PC-3 (cell line): Measurements from ENCODE around the gene VWA7. TPM values are rescaled to one million over a fixed set of nuclear protein-coding genes. Genes with fewer than 3 reads are reported as not detected.

ENCODE experiments used
- ATAC-seq: fragments of 200-7000 bp; cut with Tn5 transposase; 2 replicates; pipeline ENCODE4 v1.9.1; 2020; ENCODE audit warnings: mild to moderate bottlenecking, moderate library complexity
- BruUV-seq: library from RNA; stranded (reverse); fragments of 400-500 nt; replicated peaks from 2 replicates; lab custom pipeline; 2021; lab: Mats Ljungman, UMichigan
- CTCF ChIA-PET: fragments of 300-600 bp; sonication (Branson Sonifier 250); formaldehyde crosslinking; loops from one replicate; lab custom pipeline; 2022; ENCODE audit warnings: antibody characterized with exemption; lab: Charles Lee
- POLR2A ChIA-PET: fragments of 300-600 bp; sonication (Branson Sonifier 250); formaldehyde crosslinking; loops from one replicate; lab custom pipeline; 2022; ENCODE audit warnings: antibody characterized with exemption; ENCODE audit not compliant: unreplicated experiment; lab: Charles Lee
- DNase-seq: peaks from one replicate; pipeline ENCODE4 v3.0.0-alpha.2; 2015
- H2AFZ ChIP-seq: fragments of 300-600 bp; sonication (generic); 2 replicates; pipeline ENCODE4 v1.6.0; 2016; ENCODE audit warnings: antibody characterized with exemption, low read length
- H3F3A ChIP-seq: fragments of 300-600 bp; sonication (generic); one replicate; pipeline ENCODE4 v1.6.0; 2017; ENCODE audit warnings: antibody characterized with exemption, low read length, control low read depth, mild to moderate bottlenecking; ENCODE audit not compliant: unreplicated experiment
- H3K27ac ChIP-seq: fragments of 300-600 bp; sonication (generic); 2 replicates; pipeline ENCODE4 v1.5.1; 2016; ENCODE audit warnings: mild to moderate bottlenecking, low read length
- H3K27me3 ChIP-seq: fragments of 300-600 bp; sonication (generic); 2 replicates; pipeline ENCODE4 v1.6.1; 2016; ENCODE audit warnings: low read length, mixed read lengths
- H3K36me3 ChIP-seq: fragments of 300-600 bp; sonication (generic); 2 replicates; pipeline ENCODE4 v1.6.1; 2016; ENCODE audit warnings: low read depth, mixed run types, low read length, mixed read lengths
- H3K4me1 ChIP-seq: fragments of 300-600 bp; sonication (generic); 2 replicates; pipeline ENCODE4 v1.5.1; 2016; ENCODE audit warnings: low read length; ENCODE audit not compliant: insufficient read depth
- H3K4me2 ChIP-seq: fragments of 300-600 bp; sonication (generic); 2 replicates; pipeline ENCODE4 v1.6.0; 2016; ENCODE audit warnings: low read length
- H3K4me3 ChIP-seq: fragments of 300-600 bp; sonication (generic); 2 replicates; pipeline ENCODE4 v1.5.1; 2016; ENCODE audit warnings: mild to moderate bottlenecking, low read length, mixed read lengths
- H3K79me2 ChIP-seq: fragments of 300-600 bp; sonication (generic); 2 replicates; pipeline ENCODE4 v1.6.1; 2017; ENCODE audit warnings: low read length, mixed read lengths
- H3K9ac ChIP-seq: fragments of 300-600 bp; sonication (generic); 2 replicates; pipeline ENCODE4 v1.6.0; 2016; ENCODE audit warnings: mild to moderate bottlenecking, low read length
- H3K9me2 ChIP-seq: fragments of 300-600 bp; sonication (generic); replicated peaks from 2 replicates; pipeline ENCODE4 v1.6.1; 2016; ENCODE audit warnings: mixed run types, low read length, mixed read lengths
- H3K9me3 ChIP-seq: fragments of 300-600 bp; sonication (generic); 2 replicates; pipeline ENCODE4 v1.6.1; 2016; ENCODE audit warnings: low read length, mixed read lengths
- H4K20me1 ChIP-seq: fragments of 300-600 bp; sonication (generic); 2 replicates; pipeline ENCODE4 v1.6.1; 2016; ENCODE audit warnings: low read length, mixed read lengths
- CTCF ChIP-seq: fragments of 300-600 bp; sonication (generic); conservative IDR thresholded peaks from 2 replicates; pipeline ENCODE4 v1.5.1; 2017; ENCODE audit warnings: antibody characterized with exemption, low read depth, mild to moderate bottlenecking, low read length
- EZH2 ChIP-seq: fragments of 300-600 bp; sonication (generic); IDR thresholded peaks from one replicate; pipeline ENCODE4 v1.6.1; 2017; ENCODE audit warnings: antibody characterized with exemption, mild to moderate bottlenecking, low read length; ENCODE audit not compliant: unreplicated experiment
- EZH2phosphoT487 ChIP-seq: fragments of 300-600 bp; sonication (generic); IDR thresholded peaks from 2 replicates; pipeline ENCODE4 v1.6.1; 2018; ENCODE audit warnings: mild to moderate bottlenecking, antibody characterized with exemption, low read length, borderline replicate concordance
- intact Hi-C: fragments of 100-400 bp; cut with micrococcal nuclease; formaldehyde crosslinking; loops from 2 replicates; pipeline ENCODE4 v1.9.0; 2023
- total RNA-seq: library from RNA; depleted of rRNA; stranded (reverse); fragments of >200 nt; gene quantifications from 2 replicates; pipeline ENCODE4 v1.2.3, GENCODE V29; 2014

The VWA7 gene
- total RNA-seq, 1 experiment from 2014 or later: 1.9 TPM

DNA sequence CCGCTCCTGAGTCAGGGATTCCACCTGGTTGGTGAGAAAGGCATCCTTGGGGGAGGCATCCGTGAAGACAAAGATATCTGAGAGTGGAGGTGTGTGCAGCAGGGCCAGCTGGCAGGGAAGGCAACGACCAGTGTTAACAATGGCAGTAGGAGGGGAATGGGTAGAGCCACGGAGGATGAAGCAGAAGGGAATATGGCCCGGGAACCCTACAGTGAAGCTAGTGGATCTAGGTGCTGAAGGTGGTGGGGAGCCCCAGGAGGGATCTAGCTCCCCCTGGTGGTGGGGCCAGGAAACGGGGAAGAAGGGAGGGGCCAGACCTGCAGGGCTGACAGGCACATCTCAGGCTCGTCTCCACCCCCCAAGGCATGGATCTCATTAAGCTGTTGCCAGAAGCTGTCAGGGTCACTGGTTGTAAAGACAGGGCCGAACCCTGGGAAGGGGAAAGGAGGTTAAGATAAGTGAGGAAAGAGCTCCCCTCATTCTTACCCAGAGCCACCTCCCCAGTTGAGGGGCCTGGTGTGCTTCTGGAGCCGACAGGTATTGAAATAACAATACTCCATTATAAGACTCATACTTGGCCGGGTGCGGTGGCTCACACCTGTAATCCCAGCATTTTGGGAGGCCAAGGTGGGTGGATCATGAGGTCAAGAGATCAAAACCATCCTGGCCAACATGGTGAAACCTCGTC lies 7.3 kb downstream of the VWA7 start:
- BruUV-seq: no TSS peak
- H3K4me2 ChIP-seq: no peak overlapping the region
- no peaks in the 10 kb centered on the region for H3K9me3 ChIP-seq
- no peaks in the 10 kb centered on the region for H3F3A ChIP-seq
- ATAC-seq (peak; percentile 64), DNase-seq (peak; percentile 85)
- ChIA-PET POLR2A (interaction anchor here (0.7 kb wide), 1 partner anchor 189 kb away, joined by 3 read pairs; no protein-coding TSS in a partner anchor), CTCF (interaction anchor here (0.6 to 1.4 kb wide), 9 partner anchors 17 to 174 kb away, joined by 3 to 7 read pairs (median 3); partner anchors contain the start of genes DDAH2, LY6G5C and MSH5)
- no peaks in the 10 kb centered on the region for H3K9me2 ChIP-seq
- no peak overlapping the region for H3K27ac ChIP-seq
- no peak for TF ChIP-seq EZH2
- TF ChIP-seq EZH2phosphoT487: no peak
- peak; percentile 92 for TF ChIP-seq CTCF
- no peaks in the 10 kb centered on the region for H3K79me2 ChIP-seq
- H3K27me3 ChIP-seq: no peaks in the 10 kb centered on the region
- H3K4me1 ChIP-seq: no peaks in the 10 kb centered on the region
- no peak overlapping the region for H2AFZ ChIP-seq
- peaks cover 2% of the 10 kb centered on the region; the same call in 1 of the 2 replicates for H3K36me3 ChIP-seq
- no peak overlapping the region for H3K4me3 ChIP-seq
- H3K9ac ChIP-seq: no peak overlapping the region
- H4K20me1 ChIP-seq: no peaks in the 10 kb centered on the region
- intact Hi-C loops: loop anchor here (1.0 to 10.0 kb wide), 3 partner anchors 41 to 90 kb away; partner anchors contain the start of genes DDAH2 and LY6G6D

DNA sequence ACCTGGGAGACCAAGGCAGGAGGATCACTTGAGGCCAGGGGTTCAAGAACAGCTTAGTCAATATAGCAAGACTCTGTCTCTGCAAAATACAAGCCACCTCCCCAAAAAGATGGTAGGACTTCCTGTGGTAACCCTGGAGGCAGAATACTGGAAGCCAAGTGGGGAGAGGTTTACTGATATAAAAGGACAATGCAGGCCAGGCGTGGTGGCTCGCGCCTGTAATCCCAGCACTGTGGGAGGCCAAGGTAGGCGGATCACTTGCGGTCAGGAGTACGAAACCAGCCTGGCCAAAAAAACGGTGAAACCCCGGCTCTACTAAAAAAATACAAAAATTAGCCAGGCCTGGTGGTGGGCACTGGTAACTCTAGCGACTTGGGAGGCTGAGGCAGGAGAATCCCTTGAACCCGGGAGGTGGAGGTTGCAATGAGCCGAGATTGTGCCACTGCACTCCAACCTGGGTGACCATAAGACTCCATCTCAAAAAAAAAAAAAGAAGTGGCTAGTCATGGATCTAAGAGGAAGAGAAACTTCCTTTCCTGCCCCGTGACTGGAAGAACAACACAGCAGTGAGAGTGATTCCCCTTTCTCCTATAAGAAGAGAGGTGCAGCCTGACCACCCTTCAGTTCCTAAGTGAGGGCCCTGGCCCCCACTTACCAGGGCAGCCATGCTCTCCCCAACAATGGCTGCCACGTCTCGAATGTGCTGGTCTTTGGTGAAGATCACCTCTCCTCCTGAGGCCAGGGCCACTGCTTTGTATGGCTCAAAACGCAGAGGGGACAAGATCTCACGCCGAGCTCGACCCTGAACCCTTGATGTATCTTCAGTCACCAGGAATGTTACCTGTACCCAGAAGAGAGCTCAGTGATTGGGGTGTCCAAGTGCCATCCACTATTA lies 8.5 kb downstream of the VWA7 start:
- ATAC-seq (no peak), DNase-seq (no peak)
- no peaks in the 10 kb centered on the region for H3K9me2 ChIP-seq
- no peaks in the 10 kb centered on the region for H3K27me3 ChIP-seq
- H3K4me3 ChIP-seq: no peak overlapping the region
- peaks cover 2% of the 10 kb centered on the region; the same call in 1 of the 2 replicates for H3K36me3 ChIP-seq
- no peak overlapping the region for H3K9ac ChIP-seq
- 0 out of 2 replicates have a peak, but pooled peaks cover under 1% of the 10 kb centered on the region for H3K4me1 ChIP-seq
- H3K9me3 ChIP-seq: no peaks in the 10 kb centered on the region
- BruUV-seq: no TSS peak
- intact Hi-C loops: loop anchor here (1.0 to 10.0 kb wide), 3 partner anchors 39 to 88 kb away; partner anchors contain the start of genes DDAH2 and LY6G6D
- ChIA-PET POLR2A (no interaction called here), CTCF (interaction anchor here (1.4 kb wide), 1 partner anchor 16 kb away, joined by 6 read pairs; no protein-coding TSS in a partner anchor)
- H3K4me2 ChIP-seq: no peak overlapping the region
- no peaks in the 10 kb centered on the region for H3K79me2 ChIP-seq
- H3K27ac ChIP-seq: no peak overlapping the region
- TF ChIP-seq EZH2phosphoT487: no peak
- no peak for TF ChIP-seq EZH2
- no peak for TF ChIP-seq CTCF
- H2AFZ ChIP-seq: no peak overlapping the region
- H3F3A ChIP-seq: no peaks in the 10 kb centered on the region
- H4K20me1 ChIP-seq: no peaks in the 10 kb centered on the region
